Esophagus squamous epithelium (tissue), 5 donors: ENCODE measurements around the gene SLC52A3. TPM values are rescaled to one million over a fixed set of nuclear protein-coding genes. Genes with fewer than 3 reads are reported as not detected.
"Not testable (repeated sequence)": the region's sequence is repeated elsewhere in the genome, so short reads cannot be mapped to it uniquely, and the experiment has no call there.

ENCODE experiments used
- DNase-seq: peaks from one replicate; lab custom pipeline; 2025; lab: John Stamatoyannopoulos, UW
- H3K27ac ChIP-seq, 4 donors: fragments of 200-600 bp; sonication (generic); one replicate each; pipeline ENCODE4 v1.5.1; 2016 to 2019; ENCODE audit warnings: mild to moderate bottlenecking in 1 of 4
- H3K27me3 ChIP-seq, 4 donors: fragments of 200-600 bp; sonication (generic); 1 replicate in 3 of 4; 2 replicates in 1 of 4; pipeline versions ENCODE4 v1.5.1 to v1.6.0; 2017 to 2021; ENCODE audit warnings: antibody characterized with exemption in 1 of 4
- H3K36me3 ChIP-seq, 3 donors: fragments of 200-600 bp; sonication (generic); one replicate each; pipeline ENCODE4 v1.5.1; 2016 to 2019
- H3K4me1 ChIP-seq, 3 donors: fragments of 200-600 bp; sonication (generic); one replicate each; pipeline ENCODE4 v1.5.1; 2017 to 2019
- H3K4me3 ChIP-seq, 4 donors: fragments of 200-600 bp; sonication (generic); 1 replicate in 3 of 4; 2 replicates in 1 of 4; pipeline ENCODE4 v1.5.1; 2016 to 2019; ENCODE audit warnings: mild to moderate bottlenecking in 2 of 4, moderate library complexity in 1 of 4
- H3K9me3 ChIP-seq, 3 donors: fragments of 200-600 bp; sonication (generic); one replicate each; pipeline ENCODE4 v1.5.1; 2016 to 2019
- POLR2A ChIP-seq, 4 donors: fragments of 450-650 bp; IDR thresholded peaks; one replicate each; pipeline ENCODE4 v1.6.1; 2017; ENCODE audit warnings: antibody characterized with exemption in 4 of 4, mild to moderate bottlenecking in 4 of 4, moderate library complexity in 3 of 4
- WGBS, 2 donors: methylation state at CpG; one replicate each; pipeline ENCODE4 v1.1.5; 2018; 5-methylcytosine and 5-hydroxymethylcytosine counted together
- intact Hi-C: fragments of 100-400 bp; cut with DNase I; formaldehyde crosslinking; loops from one replicate; pipeline ENCODE4 v1.15.0; 2022
- total RNA-seq, 4 donors: library from RNA; depleted of rRNA; stranded (reverse); fragments of >200 nt; gene quantifications; one replicate each; pipeline ENCODE4 v1.1.0, GENCODE V29; 2016
- TF ChIP-seq, protein P1 (sequence below), 6 experiments: fragments of 450-650 bp in 4 of 6; fragments of 200-600 bp in 2 of 6; sonication (generic) in 2 of 6; IDR thresholded peaks; one replicate each; pipeline ENCODE4 v1.5.1; 2016 to 2019; ENCODE audit warnings: antibody characterized with exemption in 6 of 6, mild to moderate bottlenecking in 4 of 6, moderate library complexity in 4 of 6
- donor health status: DM: yes; HTN: yes; CAD: no.

SLC52A3 gene
- total RNA-seq, 4 donors from 2014 or later: 0.57 to 10.9 (median 6.5) TPM

DNA sequence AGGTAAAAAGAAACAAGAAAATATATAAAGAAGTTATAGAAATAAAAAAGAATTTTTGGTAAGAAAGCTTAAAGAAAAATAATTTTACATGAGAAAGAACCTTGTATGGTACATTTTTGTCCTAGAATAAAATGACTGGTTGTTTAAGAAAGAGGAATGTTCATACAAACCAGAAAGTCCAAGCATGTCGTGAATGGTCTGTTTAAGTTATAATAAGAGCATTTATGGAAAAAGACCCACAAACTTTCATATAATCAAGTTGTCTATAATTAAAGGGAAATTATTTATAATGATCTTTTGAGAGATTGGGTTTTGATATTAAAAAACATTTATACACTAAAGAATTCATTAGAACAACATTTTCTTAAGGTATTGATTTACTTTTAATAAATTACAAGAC lies 37.4 kb upstream of the SLC52A3 start:
- Histone ChIP-seq H3K4me3 (no peak overlapping the region), H3K36me3 (no peaks in the 10 kb centered on the region), H3K27me3 (peaks cover 0 to 36% (median 0%) of the 10 kb centered on the region in 4 donors), H3K9me3 (peaks cover 0 to 10% (median 0%) of the 10 kb centered on the region in 3 donors), H3K4me1 (no peaks in the 10 kb centered on the region), H3K27ac (no peak overlapping the region)
- intact Hi-C loops: no loop called here
- 18% methylated on average over 1 of the region's 1 CpG for WGBS, 2 donors
- DNase-seq: no peak
- no peak for TF ChIP-seq POLR2A (IDR thresholded peaks at IDR 0.05)
- TF ChIP-seq, protein P1, sequence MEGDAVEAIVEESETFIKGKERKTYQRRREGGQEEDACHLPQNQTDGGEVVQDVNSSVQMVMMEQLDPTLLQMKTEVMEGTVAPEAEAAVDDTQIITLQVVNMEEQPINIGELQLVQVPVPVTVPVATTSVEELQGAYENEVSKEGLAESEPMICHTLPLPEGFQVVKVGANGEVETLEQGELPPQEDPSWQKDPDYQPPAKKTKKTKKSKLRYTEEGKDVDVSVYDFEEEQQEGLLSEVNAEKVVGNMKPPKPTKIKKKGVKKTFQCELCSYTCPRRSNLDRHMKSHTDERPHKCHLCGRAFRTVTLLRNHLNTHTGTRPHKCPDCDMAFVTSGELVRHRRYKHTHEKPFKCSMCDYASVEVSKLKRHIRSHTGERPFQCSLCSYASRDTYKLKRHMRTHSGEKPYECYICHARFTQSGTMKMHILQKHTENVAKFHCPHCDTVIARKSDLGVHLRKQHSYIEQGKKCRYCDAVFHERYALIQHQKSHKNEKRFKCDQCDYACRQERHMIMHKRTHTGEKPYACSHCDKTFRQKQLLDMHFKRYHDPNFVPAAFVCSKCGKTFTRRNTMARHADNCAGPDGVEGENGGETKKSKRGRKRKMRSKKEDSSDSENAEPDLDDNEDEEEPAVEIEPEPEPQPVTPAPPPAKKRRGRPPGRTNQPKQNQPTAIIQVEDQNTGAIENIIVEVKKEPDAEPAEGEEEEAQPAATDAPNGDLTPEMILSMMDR (IDR thresholded peaks at IDR 0.05): no peak

DNA sequence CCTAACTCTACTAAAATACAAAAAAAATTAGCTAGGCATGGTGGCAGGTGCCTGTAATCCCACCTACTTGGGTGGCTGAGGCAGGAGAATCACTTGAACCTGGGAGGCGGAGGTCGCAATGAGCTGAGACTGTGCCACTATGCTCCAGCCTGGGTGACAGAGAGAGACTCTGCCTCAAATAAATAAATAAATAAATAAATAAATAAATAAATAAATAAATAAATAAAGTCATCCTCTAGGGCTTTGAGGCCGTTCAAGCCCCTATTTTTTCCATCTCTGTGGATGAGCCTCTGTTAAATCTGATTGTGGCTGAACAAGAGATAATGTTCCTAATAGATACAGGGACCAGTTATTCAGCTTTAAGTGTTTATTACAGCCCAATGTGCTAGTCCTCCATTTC lies 33.4 kb upstream of the SLC52A3 start:
- H3K9me3 ChIP-seq: peaks cover 0 to 9% (median 0%) of the 10 kb centered on the region in 3 donors
- DNase-seq: no peak
- H3K27me3 ChIP-seq: peaks cover 0 to 46% (median 0%) of the 10 kb centered on the region in 4 donors
- intact Hi-C loops: no loop called here
- no peaks in the 10 kb centered on the region for H3K4me1 ChIP-seq
- WGBS, 2 donors: 79 to 83% methylated on average over 3 of the region's 3 CpGs
- H3K36me3 ChIP-seq: no peaks in the 10 kb centered on the region
- H3K27ac ChIP-seq: no peak overlapping the region
- no peak overlapping the region for H3K4me3 ChIP-seq
- TF ChIP-seq, protein P1 (IDR thresholded peaks at IDR 0.05): no peak
- no peak for TF ChIP-seq POLR2A (IDR thresholded peaks at IDR 0.05)

DNA sequence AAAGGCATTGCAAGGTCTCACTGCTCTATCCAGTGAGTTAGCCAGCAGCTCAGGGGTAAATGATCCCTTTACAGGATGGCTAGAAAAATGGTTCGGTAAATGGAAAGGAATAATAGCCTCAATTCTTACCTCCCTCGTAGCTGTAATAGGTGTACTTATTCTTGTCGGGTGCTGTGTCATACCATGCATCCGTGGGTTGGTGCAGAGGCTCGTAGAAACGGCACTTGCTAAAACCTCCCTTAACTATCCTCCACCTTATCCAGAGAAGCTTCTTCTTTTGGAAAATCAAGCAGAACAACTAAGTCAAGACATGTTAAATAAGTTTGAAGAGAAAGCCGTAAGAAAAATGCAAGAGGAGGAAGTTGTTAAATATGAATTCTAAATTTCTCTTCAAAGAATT lies 31.7 kb upstream of the SLC52A3 start:
- H3K4me3 ChIP-seq, intact Hi-C loops, DNase-seq, H3K4me1 ChIP-seq, H3K9me3 ChIP-seq, H3K27ac ChIP-seq, H3K36me3 ChIP-seq: not testable (repeated sequence)
- 81 to 86% methylated on average over 7 of the region's 7 CpGs for WGBS, 2 donors
- H3K27me3 ChIP-seq: peaks cover 0 to 46% (median 0%) of the 10 kb centered on the region in 4 donors

DNA sequence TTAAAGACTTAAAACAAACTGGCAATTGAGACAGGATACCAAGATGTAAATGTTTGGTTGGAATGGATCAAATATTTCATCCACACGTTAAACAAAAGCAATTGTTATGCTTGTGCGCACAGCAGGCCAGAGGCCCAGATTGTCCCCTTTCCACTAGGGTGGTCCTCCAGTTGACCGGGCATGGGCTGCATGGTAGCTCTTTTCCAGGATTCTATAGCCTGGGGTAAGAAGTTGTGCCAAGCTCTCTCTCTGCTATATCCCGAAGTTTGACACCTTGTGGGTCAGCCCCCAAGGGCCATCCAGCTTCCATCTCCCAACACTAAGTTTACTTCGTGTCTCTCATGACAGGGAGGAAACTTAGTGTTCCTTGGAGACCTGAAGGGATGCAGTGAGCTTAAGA lies 30.4 kb upstream of the SLC52A3 start:
- intact Hi-C loops, H3K36me3 ChIP-seq, H3K4me3 ChIP-seq, DNase-seq, H3K9me3 ChIP-seq, H3K27ac ChIP-seq, H3K4me1 ChIP-seq: not testable (repeated sequence)
- 55 to 65% methylated on average over 3 to 4 of the region's 5 CpGs for WGBS, 2 donors
- H3K27me3 ChIP-seq: peaks cover 0 to 46% (median 0%) of the 10 kb centered on the region in 4 donors

DNA sequence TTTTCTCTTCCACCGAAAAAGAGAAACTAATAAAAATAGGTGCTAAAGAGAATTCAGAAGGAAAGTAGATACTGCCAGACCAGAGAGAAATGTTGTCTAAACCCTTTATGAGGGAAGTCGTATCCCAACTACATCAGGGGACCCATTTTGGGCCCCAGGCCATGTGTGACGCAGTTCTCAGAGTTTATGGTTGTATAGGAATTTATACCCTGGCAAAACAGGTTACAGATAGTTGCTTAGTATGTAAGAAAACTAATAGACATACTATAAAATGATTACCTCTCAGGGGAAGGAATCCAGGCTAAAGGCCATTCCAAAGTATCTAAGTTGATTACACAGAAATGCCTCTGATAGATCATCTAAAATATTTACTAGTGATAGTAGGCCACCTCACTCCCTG lies 28.6 kb upstream of the SLC52A3 start:
- Histone ChIP-seq H3K4me1 (no peaks in the 10 kb centered on the region), H3K27me3 (peaks cover 0 to 35% (median 0%) of the 10 kb centered on the region in 4 donors), H3K36me3 (no peaks in the 10 kb centered on the region), H3K4me3 (no peak overlapping the region), H3K9me3 (peaks cover 0 to 6% (median 0%) of the 10 kb centered on the region in 3 donors), H3K27ac (no peak overlapping the region)
- TF ChIP-seq POLR2A (IDR thresholded peaks at IDR 0.05): no peak
- TF ChIP-seq, protein P1 (IDR thresholded peaks at IDR 0.05): no peak
- DNase-seq: no peak
- WGBS, 2 donors: 73 to 75% methylated on average over 3 of the region's 3 CpGs
- intact Hi-C loops: no loop called here

DNA sequence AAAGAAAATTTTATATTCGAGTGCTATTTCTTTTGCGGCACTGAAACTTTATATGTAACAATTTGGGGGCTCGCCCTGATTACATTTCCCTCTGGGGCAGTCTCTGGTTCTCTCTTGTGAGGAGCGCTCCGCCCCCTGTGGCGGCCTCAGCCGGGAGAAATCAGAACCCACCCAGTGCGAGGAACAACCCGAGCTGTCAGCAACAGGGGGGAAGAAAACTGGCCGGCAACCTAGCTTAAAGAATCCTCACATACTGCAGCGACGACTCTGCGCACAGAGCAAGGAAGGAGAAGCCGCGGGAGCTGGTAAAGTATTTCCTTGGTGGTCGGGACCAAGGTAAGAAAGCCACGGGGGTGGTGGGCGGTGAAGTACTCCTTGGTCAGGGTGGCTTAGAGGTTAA lies 23.9 kb upstream of the SLC52A3 start:
- Histone ChIP-seq H3K27me3 (peaks cover 0 to 9% (median 0%) of the 10 kb centered on the region in 4 donors), H3K27ac (no peak overlapping the region), H3K9me3 (peaks cover 0 to 12% (median 0%) of the 10 kb centered on the region in 3 donors), H3K36me3 (no peaks in the 10 kb centered on the region), H3K4me1 (no peaks in the 10 kb centered on the region), H3K4me3 (no peak overlapping the region)
- TF ChIP-seq POLR2A (IDR thresholded peaks at IDR 0.05): no peak
- TF ChIP-seq, protein P1 (IDR thresholded peaks at IDR 0.05): no peak
- DNase-seq: no peak
- whole genome bisulfite sequencing, 2 donors: 92 to 100% methylated on average over 3 to 13 of the region's 18 CpGs
- intact Hi-C loops: no loop called here
